Large intestine (tissue), 3 donors: ENCODE results near the gene CYBRD1. TPM values are rescaled to one million over a fixed set of nuclear protein-coding genes. Genes with fewer than 3 reads are reported as not detected.

ENCODE experiments used
- DNase-seq, 2 donors: peaks; one replicate each; pipeline versions ENCODE4 v3.0.0 to v3.0.0-alpha.2; 2013
- H3K27ac ChIP-seq: one replicate; pipeline ENCODE4 v1.5.1; 2013; ENCODE audit warnings: low read length
- H3K27me3 ChIP-seq: 2 replicates; pipeline ENCODE4 v1.6.1; 2013; ENCODE audit warnings: low read length; ENCODE audit not compliant: control insufficient read depth, insufficient read depth
- H3K36me3 ChIP-seq: 2 replicates; pipeline ENCODE4 v1.6.1; 2013; ENCODE audit warnings: low read length; ENCODE audit not compliant: control insufficient read depth, insufficient read depth
- H3K4me1 ChIP-seq: one replicate; pipeline ENCODE4 v1.6.1; 2013; ENCODE audit warnings: low read length; ENCODE audit not compliant: control insufficient read depth, insufficient read depth
- H3K4me3 ChIP-seq: one replicate; pipeline ENCODE4 v1.5.1; 2013; ENCODE audit warnings: low read length
- H3K9me3 ChIP-seq: one replicate; pipeline ENCODE4 v1.6.1; 2013; ENCODE audit warnings: mild to moderate bottlenecking, low read depth, low read length, moderate library complexity; ENCODE audit not compliant: control insufficient read depth
- WGBS: methylation state at CpG from one replicate; pipeline ENCODE4 v1.1.5; 2013; ENCODE audit warnings: low lambda C conversion rate; ENCODE audit not compliant: insufficient coverage; 5-methylcytosine and 5-hydroxymethylcytosine counted together
- polyA plus RNA-seq: library from polyadenylated mRNA; unstranded; fragments of 120-200 nt; gene quantifications from one replicate; pipeline ENCODE4 v1.2.1, GENCODE V29; 2013

Gene CYBRD1
- polyA plus RNA-seq, 1 donor = 25.5 TPM

- Histone ChIP-seq H3K4me3 (no peak overlapping the region), H3K27me3 (peaks cover 3% of the 10 kb centered on the region), H3K9me3 (no peaks in the 10 kb centered on the region), H3K27ac (no peak overlapping the region), H3K36me3 (peaks cover 2% of the 10 kb centered on the region), H3K4me1 (no peaks in the 10 kb centered on the region)
- no peak for DNase-seq
Observed at GRCh38 chr2:171551836-171552235, 29.6 kb downstream of the CYBRD1 start.

- no peaks in the 10 kb centered on the region for H3K9me3 ChIP-seq
- H3K4me1 ChIP-seq = no peaks in the 10 kb centered on the region
- no peak for DNase-seq
- H3K27ac ChIP-seq = no peak overlapping the region
- H3K4me3 ChIP-seq = no peak overlapping the region
- peaks cover 3% of the 10 kb centered on the region for H3K27me3 ChIP-seq
- 94% methylated on average over 2 of the region's 2 CpGs for WGBS
- H3K36me3 ChIP-seq = peaks cover 2% of the 10 kb centered on the region
Observed at GRCh38 chr2:171553236-171553635, 31.0 kb downstream of the CYBRD1 start.

GRCh38 chr2:171553858-171554257 lies 31.6 kb downstream of the CYBRD1 start:
- Histone ChIP-seq H3K36me3 (peaks cover 2% of the 10 kb centered on the region), H3K4me3 (no peak overlapping the region), H3K4me1 (no peaks in the 10 kb centered on the region), H3K27ac (no peak overlapping the region), H3K9me3 (no peaks in the 10 kb centered on the region), H3K27me3 (peaks cover 3% of the 10 kb centered on the region)
- no peak for DNase-seq
- WGBS = 83% methylated on average over 4 of the region's 8 CpGs

- Histone ChIP-seq H3K4me3 (no peak overlapping the region), H3K27me3 (peaks cover 3% of the 10 kb centered on the region), H3K27ac (no peak overlapping the region), H3K4me1 (no peaks in the 10 kb centered on the region), H3K9me3 (no peaks in the 10 kb centered on the region), H3K36me3 (peaks cover 2% of the 10 kb centered on the region)
- DNase-seq = no peak
- WGBS = 100% methylated on average over 1 of the region's 3 CpGs
Observed at GRCh38 chr2:171554991-171555615, 32.8 kb downstream of the CYBRD1 start.

GRCh38 chr2:171557363-171557762 lies 35.1 kb downstream of the CYBRD1 start:
- DNase-seq = no peak
- 87% methylated on average over 3 of the region's 4 CpGs for WGBS
- Histone ChIP-seq H3K27me3 (no peaks in the 10 kb centered on the region), H3K9me3 (no peaks in the 10 kb centered on the region), H3K27ac (no peak overlapping the region), H3K4me1 (no peaks in the 10 kb centered on the region), H3K4me3 (no peak overlapping the region), H3K36me3 (peaks cover 2% of the 10 kb centered on the region)

- DNase-seq = no peak
- WGBS = 100% methylated on average over 1 of the region's 3 CpGs
- Histone ChIP-seq H3K27ac (no peak overlapping the region), H3K27me3 (no peaks in the 10 kb centered on the region), H3K36me3 (no peaks in the 10 kb centered on the region), H3K9me3 (peaks cover 3% of the 10 kb centered on the region), H3K4me1 (no peaks in the 10 kb centered on the region), H3K4me3 (no peak overlapping the region)
Observed at GRCh38 chr2:171563301-171563700, 41.0 kb downstream of the CYBRD1 start.

GRCh38 chr2:171564463-171564862 lies 42.2 kb downstream of the CYBRD1 start:
- H3K4me3 ChIP-seq = no peak overlapping the region
- 0% methylated on average over 1 of the region's 5 CpGs for WGBS
- H3K36me3 ChIP-seq = no peaks in the 10 kb centered on the region
- DNase-seq = no peak
- H3K27me3 ChIP-seq = no peaks in the 10 kb centered on the region
- H3K4me1 ChIP-seq = no peaks in the 10 kb centered on the region
- no peak overlapping the region for H3K27ac ChIP-seq
- H3K9me3 ChIP-seq = peaks cover 3% of the 10 kb centered on the region

- no peaks in the 10 kb centered on the region for H3K27me3 ChIP-seq
- H3K9me3 ChIP-seq = peaks cover 3% of the 10 kb centered on the region
- no peaks in the 10 kb centered on the region for H3K4me1 ChIP-seq
- DNase-seq = no peak
- no peak overlapping the region for H3K4me3 ChIP-seq
- WGBS = no CpG with 5 or more reads among the region's 1 CpG
- no peak overlapping the region for H3K27ac ChIP-seq
- H3K36me3 ChIP-seq = no peaks in the 10 kb centered on the region
Observed at GRCh38 chr2:171566057-171566456, 43.8 kb downstream of the CYBRD1 start.

GRCh38 chr2:171566753-171567152 lies 44.5 kb downstream of the CYBRD1 start:
- Histone ChIP-seq H3K36me3 (no peaks in the 10 kb centered on the region), H3K27me3 (no peaks in the 10 kb centered on the region), H3K4me3 (no peak overlapping the region), H3K27ac (no peak overlapping the region), H3K9me3 (peaks cover 3% of the 10 kb centered on the region), H3K4me1 (no peaks in the 10 kb centered on the region)
- no peak for DNase-seq
- WGBS = no CpG with 5 or more reads among the region's 4 CpGs

- 81% methylated on average over 2 of the region's 3 CpGs for WGBS
- H3K4me3 ChIP-seq = no peak overlapping the region
- no peaks in the 10 kb centered on the region for H3K4me1 ChIP-seq
- peaks cover 3% of the 10 kb centered on the region for H3K27me3 ChIP-seq
- H3K27ac ChIP-seq = no peak overlapping the region
- DNase-seq = no peak
- H3K9me3 ChIP-seq = peaks cover 3% of the 10 kb centered on the region
- no peaks in the 10 kb centered on the region for H3K36me3 ChIP-seq
Observed at GRCh38 chr2:171568089-171568488, 45.8 kb downstream of the CYBRD1 start.

GRCh38 chr2:171571721-171572120 lies 49.4 kb downstream of the CYBRD1 start:
- Histone ChIP-seq H3K4me1 (no peaks in the 10 kb centered on the region), H3K27ac (no peak overlapping the region), H3K9me3 (peaks cover 5% of the 10 kb centered on the region), H3K36me3 (no peaks in the 10 kb centered on the region), H3K4me3 (no peak overlapping the region), H3K27me3 (peaks cover 6% of the 10 kb centered on the region)
- DNase-seq = no peak
- 59% methylated on average over 6 of the region's 7 CpGs for WGBS
